ENCODE data around the gene RUNX3.

DNA sequence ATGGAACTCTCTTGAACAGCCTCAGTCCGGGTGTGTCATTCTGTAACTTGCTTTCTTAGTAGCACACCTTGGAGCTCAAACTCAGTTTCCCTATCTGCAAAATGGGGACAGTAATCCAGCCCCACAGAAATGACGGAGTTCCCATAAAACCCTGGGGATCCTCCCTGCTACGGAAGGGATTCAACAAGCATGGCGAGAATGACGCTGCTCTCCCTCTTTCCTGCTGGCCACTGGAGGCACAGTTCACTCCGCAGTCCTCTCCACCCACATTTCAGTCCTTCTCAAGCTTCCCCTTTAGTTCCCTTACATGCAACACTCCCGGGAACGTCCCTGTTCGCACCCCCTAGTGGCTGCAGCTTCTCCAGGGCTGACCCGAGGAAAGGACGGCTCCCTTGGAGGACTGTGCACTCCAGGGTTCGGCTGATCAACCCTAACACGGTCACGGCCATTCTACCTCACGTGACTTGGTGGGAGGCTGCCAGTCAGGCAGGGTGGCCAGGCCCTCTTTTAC lies 20.6 kb downstream of the RUNX3 start:
- TF ChIP-seq, protein P1, sequence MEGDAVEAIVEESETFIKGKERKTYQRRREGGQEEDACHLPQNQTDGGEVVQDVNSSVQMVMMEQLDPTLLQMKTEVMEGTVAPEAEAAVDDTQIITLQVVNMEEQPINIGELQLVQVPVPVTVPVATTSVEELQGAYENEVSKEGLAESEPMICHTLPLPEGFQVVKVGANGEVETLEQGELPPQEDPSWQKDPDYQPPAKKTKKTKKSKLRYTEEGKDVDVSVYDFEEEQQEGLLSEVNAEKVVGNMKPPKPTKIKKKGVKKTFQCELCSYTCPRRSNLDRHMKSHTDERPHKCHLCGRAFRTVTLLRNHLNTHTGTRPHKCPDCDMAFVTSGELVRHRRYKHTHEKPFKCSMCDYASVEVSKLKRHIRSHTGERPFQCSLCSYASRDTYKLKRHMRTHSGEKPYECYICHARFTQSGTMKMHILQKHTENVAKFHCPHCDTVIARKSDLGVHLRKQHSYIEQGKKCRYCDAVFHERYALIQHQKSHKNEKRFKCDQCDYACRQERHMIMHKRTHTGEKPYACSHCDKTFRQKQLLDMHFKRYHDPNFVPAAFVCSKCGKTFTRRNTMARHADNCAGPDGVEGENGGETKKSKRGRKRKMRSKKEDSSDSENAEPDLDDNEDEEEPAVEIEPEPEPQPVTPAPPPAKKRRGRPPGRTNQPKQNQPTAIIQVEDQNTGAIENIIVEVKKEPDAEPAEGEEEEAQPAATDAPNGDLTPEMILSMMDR (conservative IDR thresholded peaks at IDR 0.05; ENCODE audit: low read length): peak; percentile 39
- no peak for TF ChIP-seq EZH2phosphoT487 (IDR thresholded peaks at IDR 0.05; ENCODE audit: borderline replicate concordance, low read depth, low read length)
